ENCODE results near the gene FAM118B. TPM values are rescaled to one million over a fixed set of nuclear protein-coding genes. Genes with fewer than 3 reads are reported as not detected.
A peak's percentile ranks its signal among the peaks of the same experiment; 100 is the strongest.

The FAM118B gene
- total and polyA plus RNA-seq, 2 of the 8 experiments (the other 6 are each of a cell fraction or from before 2014, with no cell fraction given): 25.3 to 48.3 TPM

DNA sequence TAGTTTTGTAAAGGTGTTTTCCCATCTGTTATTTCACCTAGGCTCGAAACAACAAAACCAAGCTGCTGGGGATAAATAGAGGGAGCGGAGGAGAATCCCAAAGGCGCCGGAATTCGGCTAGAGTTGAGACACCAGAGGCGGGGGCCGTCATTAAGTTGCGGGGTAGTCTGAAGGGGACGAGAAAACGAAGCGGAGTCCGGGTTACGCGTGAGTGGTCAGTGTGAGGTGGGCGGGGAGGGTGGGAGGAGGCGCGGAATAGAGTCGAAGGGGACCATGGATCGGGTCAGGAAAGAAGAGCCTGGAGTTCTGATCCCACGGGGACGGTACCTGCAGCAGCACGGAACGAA is 56.8 kb downstream of the FAM118B start:
- H3K4ac ChIP-seq (replicated peaks; ENCODE audit: insufficient read length, low read depth, low read length): peak overlapping the region; percentile 83
- H2BK5ac ChIP-seq (ENCODE audit: low read depth, low read length): peak overlapping the region; percentile 99
- H3K18ac ChIP-seq (ENCODE audit: extremely low read depth, low read length): peak overlapping the region; percentile 93
- peaks cover 7% of the 10 kb centered on the region for H3K79me1 ChIP-seq (ENCODE audit: low read depth, low read length)
- WGBS, 2 experiments (ENCODE audit: extremely low coverage in 1 of 2, insufficient coverage in 1 of 2, insufficient read length in 1 of 2, insufficient replicate concordance in 2 of 2, low coverage in 1 of 2, low lambda C conversion rate in 2 of 2, missing lambda C conversion rate in 1 of 2): 6% methylated on average over 19 of the region's 23 CpGs; no CpG with 5 or more reads in 1 of the 2 experiments
- no peak overlapping the region for H2BK20ac ChIP-seq (ENCODE audit: low read length)
- peak overlapping the region; percentile 64 to 99 (median 93) for H3K4me3 ChIP-seq (ENCODE audit: extremely low read depth in 1 of 4, insufficient read depth in 2 of 4, low read depth in 3 of 4, low read length in 4 of 4)
- POLR2A ChIA-PET (ENCODE audit: partially characterized antibody): interaction anchor here (0.6 to 6.6 kb wide), 23 partner anchors 8 to 365 kb away, joined by 3 to 75 read pairs (median 5); partner anchors contain the start of genes DCPS, FAM118B, PUS3 and RPUSD4
- H3K56ac ChIP-seq (replicated peaks; ENCODE audit: insufficient read length, low read depth, low read length): peak overlapping the region; percentile 96
- 0 out of 2 replicates have a peak overlapping the region, but pooled peaks have one; percentile 89 for H2BK15ac ChIP-seq (ENCODE audit: low read length)
- peaks cover 3% of the 10 kb centered on the region; the same call in 1 of the 2 replicates for H3K23me2 ChIP-seq (ENCODE audit: low read depth, low read length)
- H2AK5ac ChIP-seq (ENCODE audit: low read depth, low read length): no peak overlapping the region
- FAIRE-seq: no peak
- CTCF ChIA-PET (ENCODE audit: partially characterized antibody): no interaction called here
- H3K9me3 ChIP-seq (ENCODE audit: insufficient read depth in 2 of 2, low read depth in 1 of 2, low read length in 1 of 2): no peaks in the 10 kb centered on the region
- peaks cover 34 to 53% (median 43%) of the 10 kb centered on the region in 4 experiments for H3K36me3 ChIP-seq (ENCODE audit: control insufficient read depth in 2 of 4, insufficient read depth in 4 of 4, low read length in 3 of 4)
- H3K27ac ChIP-seq (ENCODE audit: low read depth, low read length): peak overlapping the region; percentile 98
- H3K4me2 ChIP-seq (ENCODE audit: insufficient read depth in 1 of 2, low read depth in 2 of 2, low read length in 2 of 2): peak overlapping the region; percentile 85 to 90
- no peak overlapping the region for H2BK12ac ChIP-seq (ENCODE audit: low read depth, low read length)
- DNase-seq (ENCODE audit: low read depth in 1 of 2, low spot score in 2 of 2): no peak
- no peaks in the 10 kb centered on the region for H3K27me3 ChIP-seq (replicated peaks in 1 of 4; ENCODE audit: control insufficient read depth in 3 of 4, extremely low read depth in 1 of 4, insufficient read depth in 3 of 4, low read length in 3 of 4)
- peaks cover 0 to 7% (median 2%) of the 10 kb centered on the region in 4 experiments; a peak in 1 of 7 replicates for H3K4me1 ChIP-seq (replicated peaks in 1 of 4; ENCODE audit: control insufficient read depth in 3 of 4, insufficient read depth in 4 of 4, low read length in 3 of 4)
- no peak overlapping the region for H3K14ac ChIP-seq (ENCODE audit: insufficient read length)
- H4K91ac ChIP-seq (replicated peaks; ENCODE audit: insufficient read length, low read length): peak overlapping the region; percentile 98
- no peak overlapping the region for H2BK120ac ChIP-seq (replicated peaks; ENCODE audit: low read depth, low read length)
- H4K5ac ChIP-seq (ENCODE audit: insufficient read length, low read depth, low read length): peak overlapping the region; percentile 95
- peaks cover 2 to 12% of the 10 kb centered on the region in 2 experiments for H4K20me1 ChIP-seq (replicated peaks in 1 of 2; ENCODE audit: control insufficient read depth in 1 of 2, insufficient read depth in 2 of 2, low read length in 2 of 2)
- peaks cover 0 to 35% of the 10 kb centered on the region in 2 experiments; a peak in 2 of 4 replicates for H3K79me2 ChIP-seq (ENCODE audit: control insufficient read depth in 1 of 2, insufficient read depth in 2 of 2, low read length in 2 of 2)
- H4K8ac ChIP-seq (ENCODE audit: extremely low read depth, insufficient read depth, low read length): peak overlapping the region; percentile 98; the same call in 1 of the 2 replicates
- peak overlapping the region; percentile 95 to 99 (median 97) for H3K9ac ChIP-seq (replicated peaks in 1 of 4; ENCODE audit: extremely low read depth in 1 of 4, low read depth in 3 of 4, low read length in 3 of 4)
- H3K23ac ChIP-seq (ENCODE audit: insufficient read length): no peak overlapping the region
- peak overlapping the region; percentile 87 for H2AFZ ChIP-seq (ENCODE audit: low read length)
- TF ChIP-seq BRCA1 (IDR thresholded peaks at IDR 0.05; ENCODE audit: low read depth, low read length) (no peak), EP300 (IDR thresholded peaks at IDR 0.05; ENCODE audit: borderline replicate concordance in 1 of 2, low read depth in 2 of 2, low read length in 2 of 2) (no peak), SUZ12 (IDR thresholded peaks at IDR 0.05; ENCODE audit: low read length) (no peak), SIX5 (IDR thresholded peaks at IDR 0.05; ENCODE audit: low read depth, low read length) (no peak), CBX5 (IDR thresholded peaks at IDR 0.05; ENCODE audit: low read depth, low read length) (no peak), POLR2AphosphoS5 (IDR thresholded peaks at IDR 0.05; ENCODE audit: low read depth, low read length) (no peak), RBBP5 (IDR thresholded peaks at IDR 0.05; ENCODE audit: borderline replicate concordance, low read depth, low read length) (no peak)
- TF ChIP-seq, protein P1, sequence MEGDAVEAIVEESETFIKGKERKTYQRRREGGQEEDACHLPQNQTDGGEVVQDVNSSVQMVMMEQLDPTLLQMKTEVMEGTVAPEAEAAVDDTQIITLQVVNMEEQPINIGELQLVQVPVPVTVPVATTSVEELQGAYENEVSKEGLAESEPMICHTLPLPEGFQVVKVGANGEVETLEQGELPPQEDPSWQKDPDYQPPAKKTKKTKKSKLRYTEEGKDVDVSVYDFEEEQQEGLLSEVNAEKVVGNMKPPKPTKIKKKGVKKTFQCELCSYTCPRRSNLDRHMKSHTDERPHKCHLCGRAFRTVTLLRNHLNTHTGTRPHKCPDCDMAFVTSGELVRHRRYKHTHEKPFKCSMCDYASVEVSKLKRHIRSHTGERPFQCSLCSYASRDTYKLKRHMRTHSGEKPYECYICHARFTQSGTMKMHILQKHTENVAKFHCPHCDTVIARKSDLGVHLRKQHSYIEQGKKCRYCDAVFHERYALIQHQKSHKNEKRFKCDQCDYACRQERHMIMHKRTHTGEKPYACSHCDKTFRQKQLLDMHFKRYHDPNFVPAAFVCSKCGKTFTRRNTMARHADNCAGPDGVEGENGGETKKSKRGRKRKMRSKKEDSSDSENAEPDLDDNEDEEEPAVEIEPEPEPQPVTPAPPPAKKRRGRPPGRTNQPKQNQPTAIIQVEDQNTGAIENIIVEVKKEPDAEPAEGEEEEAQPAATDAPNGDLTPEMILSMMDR (IDR thresholded peaks at IDR 0.05; ENCODE audit: control extremely low read depth in 1 of 3, insufficient read depth in 1 of 3, low read depth in 1 of 3, low read length in 3 of 3): no peak
